Measurements from ENCODE around the gene TBXAS1.

Gene TBXAS1

DNA sequence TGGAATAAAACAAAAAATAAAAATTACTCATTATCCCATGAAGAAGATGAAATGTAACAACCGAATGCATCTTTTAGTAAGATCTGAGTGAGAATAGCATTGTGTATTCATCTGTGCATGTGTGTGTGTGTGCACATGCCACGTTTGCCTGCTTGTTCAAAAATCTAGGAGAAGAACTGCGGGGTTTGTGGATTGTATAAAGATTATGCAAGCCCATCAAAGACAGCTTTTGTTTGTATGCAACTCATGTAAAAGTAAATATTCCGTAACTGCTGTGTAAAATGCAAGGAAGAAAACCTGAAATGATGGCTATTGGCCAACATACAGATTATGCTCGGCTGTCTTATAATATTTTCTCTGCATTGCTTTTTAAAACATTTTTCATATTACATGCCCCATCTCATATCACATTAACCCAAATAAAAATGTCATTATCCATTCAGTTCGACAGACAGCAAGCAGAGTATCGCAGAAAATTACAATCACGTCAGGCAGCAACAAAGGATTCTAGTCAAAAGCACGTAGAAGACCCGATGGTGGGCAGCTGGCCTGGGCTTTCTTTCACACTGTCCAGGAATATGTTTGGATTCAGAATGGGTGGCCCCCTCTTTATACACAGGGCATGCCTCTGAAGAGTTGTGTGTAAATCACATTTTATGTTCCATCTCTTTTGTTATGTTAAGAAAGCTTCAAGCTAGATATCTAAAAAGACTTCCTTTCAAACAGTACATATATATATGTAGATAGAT is 119.7 kb downstream of the TBXAS1 start:
- DNase-seq (ENCODE audit: low spot score) = no peak
- TF ChIP-seq, protein P1, sequence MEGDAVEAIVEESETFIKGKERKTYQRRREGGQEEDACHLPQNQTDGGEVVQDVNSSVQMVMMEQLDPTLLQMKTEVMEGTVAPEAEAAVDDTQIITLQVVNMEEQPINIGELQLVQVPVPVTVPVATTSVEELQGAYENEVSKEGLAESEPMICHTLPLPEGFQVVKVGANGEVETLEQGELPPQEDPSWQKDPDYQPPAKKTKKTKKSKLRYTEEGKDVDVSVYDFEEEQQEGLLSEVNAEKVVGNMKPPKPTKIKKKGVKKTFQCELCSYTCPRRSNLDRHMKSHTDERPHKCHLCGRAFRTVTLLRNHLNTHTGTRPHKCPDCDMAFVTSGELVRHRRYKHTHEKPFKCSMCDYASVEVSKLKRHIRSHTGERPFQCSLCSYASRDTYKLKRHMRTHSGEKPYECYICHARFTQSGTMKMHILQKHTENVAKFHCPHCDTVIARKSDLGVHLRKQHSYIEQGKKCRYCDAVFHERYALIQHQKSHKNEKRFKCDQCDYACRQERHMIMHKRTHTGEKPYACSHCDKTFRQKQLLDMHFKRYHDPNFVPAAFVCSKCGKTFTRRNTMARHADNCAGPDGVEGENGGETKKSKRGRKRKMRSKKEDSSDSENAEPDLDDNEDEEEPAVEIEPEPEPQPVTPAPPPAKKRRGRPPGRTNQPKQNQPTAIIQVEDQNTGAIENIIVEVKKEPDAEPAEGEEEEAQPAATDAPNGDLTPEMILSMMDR (IDR thresholded peaks at IDR 0.05; ENCODE audit: extremely low read depth, insufficient read depth, missing control alignments) = no peak
- in situ Hi-C loops (cut with MboI; ENCODE audit: low pct_unique_long_range_greater_than_20kb, low sequenced_read_pairs, unreplicated experiment) = no loop called here

DNA sequence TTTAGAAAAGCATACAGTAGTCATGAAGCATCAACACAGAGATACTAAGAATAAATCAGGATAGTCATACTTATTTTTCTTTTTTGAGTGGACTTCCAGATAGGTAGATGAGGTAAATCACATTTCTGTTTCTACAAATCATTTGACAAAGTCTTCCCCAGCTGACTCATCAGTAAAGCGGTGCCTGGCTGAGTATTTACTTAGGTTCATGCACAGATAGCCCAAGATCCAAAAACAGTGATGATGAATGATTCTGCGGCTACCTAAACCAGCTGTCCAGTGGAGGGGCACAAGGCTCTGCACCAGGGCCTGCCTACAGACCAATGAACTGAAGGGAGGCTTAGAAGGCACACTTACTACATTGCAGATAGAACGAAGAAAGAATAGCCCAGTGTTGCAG is 120.6 kb downstream of the TBXAS1 start:
- in situ Hi-C loops (cut with MboI; ENCODE audit: low pct_unique_long_range_greater_than_20kb, low sequenced_read_pairs, unreplicated experiment) = no loop called here
- TF ChIP-seq, protein P1 (IDR thresholded peaks at IDR 0.05; ENCODE audit: extremely low read depth, insufficient read depth, missing control alignments) = no peak
- no peak for DNase-seq (ENCODE audit: low spot score)

DNA sequence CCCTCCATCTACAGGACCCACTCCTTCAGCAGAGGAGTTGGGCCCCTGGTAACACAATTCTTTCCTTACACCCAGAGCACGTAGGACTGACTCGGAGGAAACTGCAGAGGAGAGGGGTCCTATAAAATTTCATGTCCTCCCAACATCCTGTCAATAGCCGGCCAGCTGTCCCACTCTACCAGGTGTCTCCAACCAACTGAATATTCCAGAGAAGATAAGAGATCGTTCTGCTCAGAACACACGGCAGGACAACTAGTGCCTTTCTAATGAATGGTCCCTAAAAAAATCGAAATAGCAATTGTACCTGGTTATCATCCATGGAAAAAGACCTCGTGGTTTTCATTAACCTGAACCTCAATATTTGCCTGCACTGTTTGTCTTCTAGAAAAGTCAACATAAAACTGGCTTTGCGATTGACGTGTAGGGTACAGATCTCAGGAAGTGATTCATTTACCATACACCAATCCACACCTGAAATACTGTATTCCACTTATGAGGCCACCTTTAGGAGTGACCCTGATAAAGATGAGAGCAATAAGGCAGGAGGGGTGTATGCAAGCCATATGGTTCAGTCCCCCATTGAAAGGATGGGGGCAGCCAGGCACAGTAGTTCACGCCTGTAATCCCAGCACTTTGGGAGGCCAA is 121.9 kb downstream of the TBXAS1 start:
- no peak for DNase-seq (ENCODE audit: low spot score)
- in situ Hi-C loops (cut with MboI; ENCODE audit: low pct_unique_long_range_greater_than_20kb, low sequenced_read_pairs, unreplicated experiment) = no loop called here
- TF ChIP-seq, protein P1 (IDR thresholded peaks at IDR 0.05; ENCODE audit: extremely low read depth, insufficient read depth, missing control alignments) = no peak

DNA sequence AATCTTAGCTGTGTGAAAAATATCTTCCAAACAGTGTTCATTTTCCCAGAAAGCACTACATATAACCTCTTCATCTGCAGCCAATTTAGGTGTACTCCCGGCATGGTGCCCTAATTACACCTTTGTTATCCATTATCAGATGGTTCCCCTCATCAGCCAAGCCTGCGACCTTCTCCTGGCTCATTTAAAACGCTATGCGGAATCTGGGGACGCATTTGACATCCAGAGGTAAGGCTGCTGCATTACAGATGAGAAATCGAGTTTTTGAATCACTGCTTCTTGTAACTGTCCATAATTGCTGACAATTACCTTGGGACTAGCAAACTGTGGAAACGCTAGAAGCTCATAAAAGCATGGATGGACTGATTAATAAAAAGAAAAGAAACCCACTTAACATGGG is 124.2 kb downstream of the TBXAS1 start:
- DNase-seq (ENCODE audit: low spot score) = no peak
- in situ Hi-C loops (cut with MboI; ENCODE audit: low pct_unique_long_range_greater_than_20kb, low sequenced_read_pairs, unreplicated experiment) = no loop called here
- TF ChIP-seq, protein P1 (IDR thresholded peaks at IDR 0.05; ENCODE audit: extremely low read depth, insufficient read depth, missing control alignments) = no peak

DNA sequence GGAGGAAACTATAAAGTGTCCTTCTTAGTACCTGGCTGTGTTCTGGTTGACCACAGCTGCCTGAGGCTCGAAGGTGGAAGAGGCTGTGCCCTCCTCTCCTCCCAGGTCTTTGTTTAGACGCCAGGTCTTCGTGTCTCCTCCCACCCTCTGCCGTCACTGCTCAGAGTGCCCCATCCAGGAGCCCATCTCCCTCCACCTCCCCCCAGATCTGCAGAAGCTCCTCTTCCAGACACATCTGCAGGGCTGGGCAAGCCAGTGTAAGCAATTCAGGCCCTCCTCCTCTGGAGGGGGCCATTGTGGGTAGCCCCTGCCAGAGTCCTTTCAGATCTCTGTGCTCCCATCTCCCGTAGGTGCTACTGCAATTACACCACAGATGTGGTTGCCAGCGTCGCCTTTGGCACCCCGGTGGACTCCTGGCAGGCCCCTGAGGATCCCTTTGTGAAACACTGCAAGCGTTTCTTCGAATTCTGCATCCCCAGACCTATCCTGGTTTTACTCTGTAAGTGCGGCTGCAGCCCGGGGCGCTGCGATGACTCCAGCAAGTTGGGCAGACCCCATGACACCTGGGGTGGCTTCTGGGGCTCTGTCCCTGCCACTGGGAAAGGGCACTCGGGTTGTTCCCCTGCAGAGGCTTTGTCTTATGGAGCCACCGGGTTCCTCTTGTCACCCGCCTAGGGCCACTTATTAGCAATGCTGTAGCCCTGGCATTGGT is 126.2 kb downstream of the TBXAS1 start:
- TF ChIP-seq, protein P1 (IDR thresholded peaks at IDR 0.05; ENCODE audit: extremely low read depth, insufficient read depth, missing control alignments) = no peak
- DNase-seq (ENCODE audit: low spot score) = no peak
- in situ Hi-C loops (cut with MboI; ENCODE audit: low pct_unique_long_range_greater_than_20kb, low sequenced_read_pairs, unreplicated experiment) = no loop called here

DNA sequence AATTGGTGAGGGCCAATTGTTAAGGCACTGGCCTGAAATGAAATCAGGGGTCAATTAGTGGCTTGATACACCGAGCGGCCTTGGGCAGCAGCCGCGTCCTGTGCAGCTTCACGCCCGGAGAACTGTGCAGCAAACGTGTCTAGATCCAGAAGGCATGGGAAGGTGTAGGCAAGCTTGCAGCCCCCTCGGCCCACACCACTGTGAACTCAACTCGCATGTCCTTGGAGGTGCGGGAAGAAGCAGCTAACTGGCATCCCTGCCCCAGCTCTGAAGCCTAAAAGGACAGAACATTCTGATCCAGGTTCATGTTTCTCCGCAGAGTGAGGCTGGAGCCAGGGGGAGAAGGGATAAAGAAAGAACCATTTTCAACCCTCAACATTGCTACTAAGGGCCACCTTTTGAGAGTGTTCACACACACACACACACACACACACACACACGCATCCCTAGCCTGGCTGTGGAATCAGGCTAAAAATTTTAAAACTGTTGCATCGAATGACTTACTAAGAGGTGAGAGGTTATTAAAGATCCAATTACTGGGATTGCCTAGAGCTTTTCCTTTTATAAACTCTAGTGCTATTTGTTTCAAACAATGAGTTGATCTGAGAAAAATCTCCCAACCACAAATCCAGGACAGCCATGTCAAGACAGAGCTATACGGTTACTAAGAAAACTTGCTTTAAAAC is 129.7 kb downstream of the TBXAS1 start:
- TF ChIP-seq, protein P1 (IDR thresholded peaks at IDR 0.05; ENCODE audit: extremely low read depth, insufficient read depth, missing control alignments) = no peak
- no peak for DNase-seq (ENCODE audit: low spot score)
- in situ Hi-C loops (cut with MboI; ENCODE audit: low pct_unique_long_range_greater_than_20kb, low sequenced_read_pairs, unreplicated experiment) = no loop called here

Measured in GM13977 (cell line).